Cardiac fibroblast (primary cell): Measurements from ENCODE around the gene CCDC12.

ENCODE experiments used
- DNase-seq, 2 donors: peaks; one replicate each; pipeline versions ENCODE4 v3.0.0 to v3.0.0-alpha.2; 2010; ENCODE audit warnings: low read depth in 2 of 2
- H3K4me3 ChIP-seq, 2 donors: replicated peaks in 1 of 2; 1 replicate in 1 of 2; 2 replicates in 1 of 2; pipeline ENCODE4 v1.5.1; 2011; ENCODE audit warnings: low read depth in 2 of 2, low read length in 2 of 2, mild to moderate bottlenecking in 2 of 2, moderate library complexity in 1 of 2
- TF ChIP-seq, protein P1 (sequence below): IDR thresholded peaks from one replicate; pipeline ENCODE4 v1.5.1; 2011; ENCODE audit warnings: low read depth, mild to moderate bottlenecking, low read length, inconsistent platforms

Gene CCDC12

DNA sequence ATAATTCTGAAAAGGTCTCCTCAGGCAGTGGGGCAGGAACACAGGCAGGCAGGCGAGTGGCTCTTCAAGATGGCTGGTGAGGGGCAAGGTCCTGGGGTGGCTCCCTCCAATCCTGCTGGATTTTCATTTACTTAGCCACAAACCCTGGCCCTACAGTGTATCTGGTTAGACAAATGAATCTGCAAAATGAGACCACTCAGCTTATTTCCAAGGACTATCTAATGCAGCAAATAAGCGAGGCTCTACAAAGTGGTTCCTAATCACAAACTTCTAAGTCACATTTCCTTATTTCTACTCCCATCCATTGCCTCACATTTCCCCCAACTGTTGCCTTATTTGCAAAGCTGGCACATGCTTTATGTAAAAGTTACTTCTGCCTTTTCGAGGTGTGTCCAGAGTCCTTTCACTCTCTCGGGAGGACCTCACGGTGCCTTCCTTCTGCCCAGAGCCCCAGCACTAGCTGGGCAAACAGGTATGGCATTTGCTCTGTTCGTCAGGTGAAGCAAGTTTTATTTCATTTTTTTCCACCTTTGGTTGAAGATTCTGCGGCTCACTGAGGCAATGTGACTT, 40.5 kb downstream of the CCDC12 start:
- DNase-seq: no peak
- TF ChIP-seq, protein P1, sequence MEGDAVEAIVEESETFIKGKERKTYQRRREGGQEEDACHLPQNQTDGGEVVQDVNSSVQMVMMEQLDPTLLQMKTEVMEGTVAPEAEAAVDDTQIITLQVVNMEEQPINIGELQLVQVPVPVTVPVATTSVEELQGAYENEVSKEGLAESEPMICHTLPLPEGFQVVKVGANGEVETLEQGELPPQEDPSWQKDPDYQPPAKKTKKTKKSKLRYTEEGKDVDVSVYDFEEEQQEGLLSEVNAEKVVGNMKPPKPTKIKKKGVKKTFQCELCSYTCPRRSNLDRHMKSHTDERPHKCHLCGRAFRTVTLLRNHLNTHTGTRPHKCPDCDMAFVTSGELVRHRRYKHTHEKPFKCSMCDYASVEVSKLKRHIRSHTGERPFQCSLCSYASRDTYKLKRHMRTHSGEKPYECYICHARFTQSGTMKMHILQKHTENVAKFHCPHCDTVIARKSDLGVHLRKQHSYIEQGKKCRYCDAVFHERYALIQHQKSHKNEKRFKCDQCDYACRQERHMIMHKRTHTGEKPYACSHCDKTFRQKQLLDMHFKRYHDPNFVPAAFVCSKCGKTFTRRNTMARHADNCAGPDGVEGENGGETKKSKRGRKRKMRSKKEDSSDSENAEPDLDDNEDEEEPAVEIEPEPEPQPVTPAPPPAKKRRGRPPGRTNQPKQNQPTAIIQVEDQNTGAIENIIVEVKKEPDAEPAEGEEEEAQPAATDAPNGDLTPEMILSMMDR: no peak
- no peak overlapping the region for H3K4me3 ChIP-seq

DNA sequence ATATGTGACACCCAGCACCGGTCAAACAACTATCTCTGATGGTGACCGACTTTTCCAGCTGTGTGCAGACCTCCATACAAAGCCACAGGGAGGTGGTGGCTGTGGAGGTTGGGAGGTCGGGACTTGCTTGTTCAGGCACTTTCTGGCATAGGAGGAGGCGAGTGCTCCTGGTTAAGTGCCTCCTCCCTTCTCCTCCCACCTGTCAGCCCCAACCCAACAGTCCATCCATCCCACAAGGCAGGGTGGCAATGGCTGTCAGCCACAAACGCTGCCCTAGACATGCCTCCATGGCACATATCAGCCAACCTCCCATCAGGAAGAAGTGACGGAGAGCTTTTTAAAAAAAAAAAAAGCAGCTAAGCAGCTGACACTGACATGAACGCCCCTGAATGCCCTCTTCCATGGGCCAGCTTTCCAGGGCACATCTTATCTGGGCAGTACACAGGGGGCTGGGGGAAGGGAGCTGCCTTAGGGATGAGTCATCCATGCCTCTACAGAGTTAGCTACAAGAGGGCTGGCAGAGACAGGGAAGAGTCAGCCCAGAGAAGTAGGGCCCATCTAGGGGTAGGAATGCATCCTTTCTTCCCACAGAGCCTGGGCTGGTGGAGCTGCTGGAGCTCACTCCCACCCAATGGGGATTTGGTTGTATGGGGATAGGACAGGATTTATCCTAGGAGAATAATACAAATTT, 41.2 kb downstream of the CCDC12 start:
- no peak overlapping the region for H3K4me3 ChIP-seq
- DNase-seq: peak; percentile 94 to 99
- TF ChIP-seq, protein P1: peak; percentile 83

DNA sequence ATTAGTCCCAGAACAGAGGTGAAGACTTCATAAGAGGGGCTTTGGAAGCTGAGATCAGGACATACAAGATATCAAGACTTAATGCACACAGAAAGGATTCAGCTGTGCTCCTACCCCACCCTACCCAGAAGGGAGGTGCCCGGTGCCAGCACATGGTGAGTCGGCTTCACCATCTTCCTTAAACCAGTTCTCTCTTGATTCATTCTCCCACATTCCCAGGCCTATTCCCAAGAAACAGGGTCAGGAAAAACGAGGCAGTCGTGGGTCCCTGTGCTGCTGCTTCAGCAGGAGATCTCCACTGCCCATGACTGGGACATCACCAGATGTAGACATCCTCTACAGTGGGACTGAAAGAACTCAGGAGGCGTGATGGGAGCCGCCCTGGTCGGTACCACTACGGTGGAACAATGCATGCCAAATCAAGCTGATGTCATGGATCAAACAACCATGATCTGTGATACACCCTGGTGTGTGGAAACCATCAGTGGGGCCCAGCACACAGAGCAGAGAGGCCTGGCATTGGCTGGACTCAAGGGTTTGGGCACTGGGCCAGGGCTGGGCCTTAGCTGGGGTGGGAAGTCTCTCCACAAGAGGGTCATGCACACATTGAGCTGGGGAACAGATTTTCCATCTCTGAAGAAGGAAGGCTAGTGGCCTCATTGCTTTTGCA, 41.9 kb downstream of the CCDC12 start:
- TF ChIP-seq, protein P1: no peak
- no peak overlapping the region for H3K4me3 ChIP-seq
- peak; percentile 35 to 81 for DNase-seq

DNA sequence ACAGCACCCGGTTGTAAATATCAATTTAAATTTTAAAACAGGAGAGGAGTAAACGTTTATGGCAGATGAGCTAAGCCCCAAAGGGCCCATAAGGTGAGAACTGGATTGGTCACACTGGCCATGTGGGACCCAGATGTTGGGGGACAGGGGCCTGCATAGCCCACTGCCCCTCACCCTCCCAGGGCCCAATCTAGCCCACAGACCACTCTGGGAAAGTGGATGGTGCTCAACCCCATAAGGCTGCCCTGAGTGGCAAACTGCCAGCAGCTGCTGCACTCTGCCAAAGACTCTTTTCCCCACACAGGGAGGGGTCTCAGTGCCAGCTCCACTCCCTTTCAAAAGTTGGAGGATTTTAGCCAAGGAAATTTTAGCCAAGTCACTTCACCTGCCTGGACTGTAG, 42.5 kb downstream of the CCDC12 start:
- no peak overlapping the region for H3K4me3 ChIP-seq
- peak in 1 of 2 donors; percentile 26 for DNase-seq
- TF ChIP-seq, protein P1: no peak

DNA sequence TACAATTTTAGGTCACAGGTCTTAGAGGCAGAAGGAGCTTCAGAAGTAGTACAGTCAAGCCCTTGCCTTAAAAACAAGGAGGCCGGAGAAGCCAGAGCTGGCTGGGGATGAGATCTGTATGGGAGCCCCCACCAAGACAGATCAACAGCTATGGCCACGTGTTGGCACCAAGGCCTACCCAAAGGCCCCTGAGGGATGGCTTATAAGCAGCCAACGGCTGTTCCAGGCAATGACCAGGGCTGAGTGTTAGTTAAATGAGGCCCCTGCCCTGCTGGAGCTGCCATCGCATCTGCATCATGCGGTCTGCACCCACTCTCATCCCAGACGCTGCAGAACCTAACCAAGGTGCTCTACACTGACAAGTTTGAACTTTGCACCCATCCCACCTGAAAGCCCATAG, 43.3 kb downstream of the CCDC12 start:
- TF ChIP-seq, protein P1: no peak
- H3K4me3 ChIP-seq: no peak overlapping the region
- DNase-seq: no peak

DNA sequence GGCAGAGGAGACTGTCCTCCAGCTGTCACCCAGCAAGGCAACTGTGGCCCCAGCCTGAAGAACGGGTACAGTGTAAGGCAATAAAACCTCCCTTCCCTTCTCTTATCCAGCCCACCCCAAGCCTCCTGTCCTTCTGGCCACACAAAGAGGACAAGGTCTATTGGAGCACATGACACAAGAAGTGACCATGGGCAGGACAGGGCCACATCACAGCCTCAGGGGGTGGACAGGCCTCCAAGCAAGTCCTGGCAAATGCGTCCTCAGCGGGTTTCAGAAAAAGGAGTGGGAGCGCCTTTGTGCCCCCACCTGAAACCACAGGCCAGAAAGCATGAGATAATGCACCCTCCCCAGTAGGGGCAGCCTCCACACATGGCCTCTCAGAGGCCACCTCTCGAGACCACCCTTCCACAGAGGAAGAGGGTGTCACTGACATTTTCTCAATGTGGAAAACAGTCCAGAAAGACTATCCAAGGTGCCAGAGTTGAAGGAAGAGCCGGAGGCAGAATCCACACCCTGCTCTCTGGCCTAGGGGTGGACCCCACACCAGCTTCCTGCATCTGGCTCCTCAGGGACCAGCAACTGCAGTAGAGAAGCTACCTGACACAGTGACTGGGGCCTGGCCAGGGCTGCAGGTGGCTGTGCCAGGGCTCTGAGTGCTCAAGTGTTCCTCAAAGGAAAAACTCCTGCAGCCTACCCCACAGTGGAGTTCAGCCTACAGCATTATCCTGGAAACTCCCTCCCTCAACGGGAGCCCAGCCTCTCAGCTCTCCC, 43.9 kb downstream of the CCDC12 start:
- DNase-seq: no peak
- H3K4me3 ChIP-seq: no peak overlapping the region
- TF ChIP-seq, protein P1: no peak
